SIG-M5 treated with dmso at 0.1 percent for 504 hours (cell line): ENCODE measurements around the gene DCXR.

ENCODE experiments used
- DNase-seq: peaks from one replicate; lab custom pipeline; 2025; ENCODE audit not compliant: unreplicated experiment; lab: John Stamatoyannopoulos, UW

DCXR gene

DNA sequence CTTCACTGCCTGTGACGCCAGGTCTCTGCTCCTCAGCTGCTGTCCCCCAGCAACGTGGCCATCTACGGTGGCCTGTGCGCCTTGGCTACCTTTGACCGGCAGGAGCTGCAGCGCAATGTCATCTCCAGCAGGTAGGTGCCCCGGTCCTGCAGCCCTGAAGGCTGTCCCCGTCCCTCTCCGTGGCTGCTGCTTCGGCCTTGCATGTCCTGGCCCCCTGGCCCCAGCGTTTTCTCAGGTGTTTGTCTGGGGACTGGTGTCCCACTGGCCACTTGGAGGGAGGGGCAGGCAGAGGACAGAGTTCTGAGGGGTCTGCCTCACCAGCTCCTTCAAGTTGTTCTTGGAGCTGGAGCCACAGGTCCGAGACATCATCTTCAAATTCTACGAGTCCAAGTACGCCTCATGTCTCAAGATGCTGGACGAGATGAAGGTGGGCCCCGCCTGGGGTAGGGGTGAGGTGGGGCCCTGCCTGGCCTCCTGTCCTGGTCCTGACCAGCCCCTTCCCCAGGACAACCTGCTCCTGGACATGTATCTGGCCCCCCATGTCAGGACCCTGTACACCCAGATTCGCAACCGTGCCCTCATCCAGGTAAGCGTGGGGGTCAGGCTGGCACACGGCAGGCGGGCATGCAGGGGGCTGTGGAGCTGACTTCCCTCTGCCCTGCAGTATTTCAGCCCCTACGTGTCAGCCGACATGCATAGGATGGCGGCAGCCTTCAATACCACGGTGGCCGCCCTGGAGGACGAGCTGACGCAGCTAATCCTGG, 18.6 kb upstream of the DCXR start:
- no peak for DNase-seq

DNA sequence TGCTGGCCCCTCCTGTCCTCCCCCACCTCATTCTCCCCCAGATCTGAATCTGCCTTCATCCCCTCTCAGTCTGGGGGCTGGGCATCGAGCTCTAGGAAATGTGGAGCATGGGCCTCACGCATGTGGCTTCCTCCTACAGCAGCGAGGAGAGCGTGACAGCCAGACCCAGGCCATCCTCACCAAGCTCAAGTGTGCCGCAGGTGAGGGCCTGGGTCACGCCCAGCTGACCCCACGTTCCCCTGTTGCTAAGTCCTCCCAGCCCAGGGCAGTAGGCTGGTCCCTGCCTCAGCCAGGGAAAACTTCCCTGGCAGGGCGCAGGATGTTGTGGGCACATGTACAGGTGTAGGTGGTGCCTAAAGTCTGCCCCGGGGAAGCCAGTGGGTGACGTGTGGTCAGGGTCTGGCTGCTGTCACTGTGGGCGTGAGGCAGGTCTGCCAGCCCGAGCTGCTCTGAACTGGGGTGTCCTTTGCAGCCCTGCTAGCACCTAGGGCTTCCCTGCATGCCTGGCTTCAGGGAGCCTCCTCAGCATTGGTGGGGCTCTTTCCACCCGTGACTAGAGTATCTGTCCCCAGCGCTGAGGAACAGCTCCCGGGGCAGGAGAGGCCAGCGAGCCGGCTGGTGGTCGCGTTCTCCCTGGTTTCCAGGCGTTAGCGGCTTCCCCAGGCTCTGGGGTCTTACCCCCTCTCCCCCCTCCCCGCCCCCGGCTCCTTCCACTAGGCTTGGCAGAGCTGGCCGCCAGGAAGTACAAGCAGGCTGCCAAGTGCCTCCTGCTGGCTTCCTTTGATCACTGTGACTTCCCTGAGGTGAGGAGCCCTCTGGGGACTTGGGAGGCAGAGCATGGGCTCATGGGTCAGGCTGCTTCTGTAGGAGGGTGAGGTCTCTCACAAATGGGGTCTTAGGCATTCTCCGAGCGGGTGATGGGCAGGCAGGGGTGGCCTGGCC, 17.8 kb upstream of the DCXR start:
- no peak for DNase-seq

DNA sequence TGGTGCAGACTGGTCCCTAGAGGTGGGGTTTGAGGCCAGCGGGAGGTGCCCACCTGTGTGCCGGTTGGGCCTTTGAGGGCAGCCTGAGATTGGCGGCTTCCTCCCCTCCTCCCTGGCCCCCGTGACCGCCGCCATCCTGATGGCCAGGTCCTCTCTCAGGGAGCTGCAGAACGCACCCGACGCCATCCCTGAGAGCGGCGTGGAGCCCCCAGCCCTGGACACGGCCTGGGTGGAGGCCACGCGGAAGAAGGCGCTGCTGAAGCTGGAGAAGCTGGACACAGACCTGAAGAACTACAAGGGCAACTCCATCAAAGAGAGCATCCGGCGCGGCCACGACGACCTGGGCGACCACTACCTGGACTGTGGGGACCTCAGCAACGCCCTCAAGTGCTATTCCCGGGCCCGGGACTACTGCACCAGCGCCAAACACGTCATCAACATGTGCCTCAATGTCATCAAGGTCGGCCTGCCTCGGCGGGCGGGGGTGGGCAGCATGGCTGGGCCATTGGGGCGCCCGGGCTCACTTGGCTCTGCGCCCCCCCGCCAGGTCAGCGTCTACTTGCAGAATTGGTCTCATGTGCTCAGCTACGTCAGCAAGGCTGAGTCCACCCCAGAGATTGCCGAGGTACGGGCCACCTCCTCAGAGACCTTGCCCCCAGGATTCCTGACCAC, 17.0 kb upstream of the DCXR start:
- no peak for DNase-seq

DNA sequence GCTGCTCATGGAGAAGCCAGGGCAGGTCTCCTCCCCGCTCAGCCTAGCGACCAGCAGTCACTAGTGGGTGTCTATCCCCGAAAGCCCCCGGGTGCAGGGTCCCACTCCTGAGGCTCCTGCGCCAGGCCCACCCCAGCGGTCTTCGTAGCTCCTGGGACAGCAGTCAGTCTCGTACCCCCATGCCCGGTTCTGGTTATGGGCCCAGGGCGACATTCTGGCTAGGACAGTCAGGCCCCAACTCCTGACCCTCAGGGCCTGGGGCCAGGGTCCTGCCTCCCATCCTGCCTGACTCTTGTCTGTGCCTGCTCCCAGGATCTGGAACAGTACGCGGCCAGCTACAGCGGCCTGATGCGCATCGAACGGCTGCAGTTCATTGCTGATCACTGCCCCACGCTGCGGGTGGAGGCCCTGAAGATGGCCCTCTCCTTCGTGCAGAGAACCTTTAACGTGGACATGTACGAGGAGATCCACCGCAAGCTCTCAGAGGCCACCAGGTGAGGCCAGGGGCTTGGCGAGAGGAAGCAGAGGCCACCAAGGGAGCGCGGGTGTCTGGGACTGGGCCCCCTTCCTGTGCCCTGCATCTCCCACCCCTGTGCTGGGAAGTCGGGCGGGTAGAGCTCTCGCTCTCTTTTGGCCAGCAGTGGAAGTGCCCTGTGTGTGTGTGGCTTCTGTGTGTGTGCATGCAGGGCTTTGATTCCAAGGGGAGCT, 16.2 kb upstream of the DCXR start:
- no peak for DNase-seq

DNA sequence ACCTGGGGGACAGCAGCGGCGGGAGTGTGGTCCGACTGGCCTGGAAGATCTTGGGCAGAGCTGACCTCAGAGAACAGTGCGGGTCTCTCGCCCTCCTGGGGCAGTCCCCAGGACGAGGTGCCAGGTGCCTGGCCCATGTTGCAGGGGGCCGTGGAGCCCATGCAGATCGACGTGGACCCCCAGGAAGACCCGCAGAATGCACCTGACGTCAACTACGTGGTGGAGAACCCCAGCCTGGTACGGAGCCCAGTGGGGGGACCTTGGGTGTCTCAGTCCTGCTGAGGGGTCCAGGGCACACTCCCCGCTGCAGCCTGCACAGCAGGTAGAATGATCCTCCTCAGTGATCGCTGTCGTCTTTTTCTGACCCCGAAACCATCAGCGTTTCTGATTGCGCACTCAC, 15.6 kb upstream of the DCXR start:
- DNase-seq, result no peak

DNA sequence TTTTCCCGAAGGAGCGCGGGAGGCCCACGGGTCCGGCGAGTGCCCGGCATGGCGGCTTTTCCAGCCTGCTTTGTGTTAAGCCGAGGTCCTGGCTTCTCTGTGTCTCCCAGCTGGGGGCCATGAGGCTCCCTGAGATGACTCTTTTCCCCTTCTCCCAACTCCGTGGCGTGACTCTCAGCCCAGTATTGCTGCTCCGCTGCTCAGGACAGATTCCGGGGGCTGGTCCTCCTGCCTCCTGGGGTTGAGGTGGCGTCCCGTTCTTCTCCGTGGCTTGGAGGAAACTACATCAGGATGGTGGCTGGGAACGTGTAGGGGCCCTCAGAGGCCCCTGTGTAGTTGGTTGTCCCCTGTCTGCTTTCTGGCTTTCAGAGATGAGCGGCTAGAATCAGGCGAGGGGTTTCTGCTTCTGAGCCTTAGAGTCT, 15.2 kb upstream of the DCXR start:
- no peak for DNase-seq

GRCh38 chr17:82051776-82052637, 14.5 kb upstream of the DCXR start, which contains the start of the genes GPS1 and RFNG:
GPS1 (plus strand) TSS chr17:82051898; CDS start chr17:82051932, 34 bp downstream.
RFNG (minus strand) TSS chr17:82051811; CDS start chr17:82051766, 45 bp downstream.
- DNase-seq, result peak; percentile 70

GRCh38 chr17:82050761-82051641, 13.5 kb upstream of the DCXR start:
- DNase-seq, result no peak

DNA sequence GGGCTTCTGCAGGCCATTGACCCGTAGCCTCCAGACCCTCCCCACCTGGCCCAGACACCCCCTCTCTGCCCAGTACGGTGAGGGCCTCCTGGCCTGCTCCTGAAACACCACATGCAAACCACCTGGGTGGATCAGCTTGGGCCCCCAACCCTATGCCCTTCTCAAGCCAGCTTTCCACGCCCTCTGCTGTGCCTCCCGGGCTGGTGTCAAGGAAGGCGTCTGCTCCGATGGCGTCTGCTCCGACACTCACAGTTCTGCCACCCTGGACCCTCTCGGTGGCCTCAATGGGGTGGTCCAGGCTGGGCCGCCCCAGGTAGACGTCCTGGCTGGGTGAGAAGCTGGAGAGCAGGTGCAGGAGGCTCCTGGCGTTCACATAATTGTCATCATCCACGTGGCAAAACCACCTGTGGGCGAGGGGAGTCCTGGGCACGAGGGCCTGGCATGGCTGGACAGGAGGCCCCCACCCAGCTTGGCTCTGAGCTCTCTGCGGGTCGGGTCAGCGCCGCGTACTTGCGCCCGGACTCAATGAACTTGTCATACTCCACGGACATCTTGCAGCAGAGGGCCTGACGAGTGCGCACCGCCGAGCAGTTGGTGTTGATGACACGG, 12.8 kb upstream of the DCXR start:
- no peak for DNase-seq

DNA sequence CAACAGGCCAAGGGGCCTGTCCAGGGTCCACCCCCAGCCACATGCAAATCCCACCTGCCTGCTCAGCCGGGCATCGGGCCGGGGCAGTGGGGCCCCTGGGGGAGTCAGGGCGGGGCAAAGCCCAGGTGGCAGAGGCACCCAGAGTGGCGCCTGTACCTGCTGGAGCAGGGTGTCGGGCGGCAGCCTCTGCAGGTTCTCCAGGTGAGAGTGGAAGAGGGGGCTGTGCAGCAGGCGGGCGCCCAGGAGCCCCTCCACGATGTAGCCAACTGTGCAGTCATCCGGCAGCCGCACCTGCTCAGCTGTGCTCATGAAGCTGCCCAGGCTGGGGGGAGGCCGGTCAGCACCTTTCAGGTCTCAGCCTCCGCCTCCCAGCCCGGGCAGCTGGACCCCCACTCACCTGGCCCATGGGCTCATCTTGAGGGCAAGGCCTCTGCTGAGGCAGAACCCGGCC, 12.0 kb upstream of the DCXR start:
- DNase-seq, result no peak

DNA sequence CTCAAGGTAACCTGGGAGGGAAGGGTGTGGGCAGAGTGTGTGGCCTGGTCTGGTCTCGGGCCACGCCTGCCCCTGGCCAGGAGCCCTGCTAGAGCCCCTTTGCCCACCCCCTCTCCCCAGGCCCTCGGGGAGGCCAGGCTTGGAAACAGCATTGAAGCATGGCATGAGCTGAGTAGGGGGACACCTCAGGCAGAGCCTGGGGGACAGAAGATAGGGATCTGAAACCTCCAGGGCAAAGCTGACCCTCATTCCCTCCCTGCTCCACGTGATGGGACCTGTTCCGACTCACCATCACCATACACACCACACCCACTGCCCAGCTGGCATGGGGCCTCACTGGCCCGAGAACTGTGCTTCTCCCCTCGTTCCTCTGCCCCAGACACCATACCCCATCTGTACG, 11.6 kb upstream of the DCXR start:
- no peak for DNase-seq

DNA sequence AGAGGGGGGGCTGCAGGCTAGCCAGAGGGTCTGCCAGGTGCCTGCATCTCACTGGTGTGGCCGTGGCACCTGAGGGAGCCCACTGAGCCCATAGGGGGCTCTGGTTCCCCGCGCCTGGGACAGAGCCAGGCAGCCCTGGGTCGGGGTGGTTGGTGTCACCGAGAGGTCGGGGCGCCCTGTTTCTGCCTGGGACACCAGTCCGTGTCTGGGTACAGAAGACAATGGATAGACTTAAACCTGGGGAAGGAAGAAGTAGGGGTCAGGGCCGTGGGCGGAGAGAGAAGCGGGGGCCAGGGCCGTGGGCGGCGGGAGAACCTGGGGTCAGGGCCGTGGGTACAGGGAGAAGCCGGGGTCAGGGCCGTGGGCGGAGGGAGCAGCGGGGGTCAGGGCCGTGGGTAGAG, 11.1 kb upstream of the DCXR start:
- DNase-seq, result no peak

GRCh38 chr17:82047914-82048570, 10.5 kb upstream of the DCXR start:
- no peak for DNase-seq

GRCh38 chr17:82047379-82047778, 9.9 kb upstream of the DCXR start:
- no peak for DNase-seq

DNA sequence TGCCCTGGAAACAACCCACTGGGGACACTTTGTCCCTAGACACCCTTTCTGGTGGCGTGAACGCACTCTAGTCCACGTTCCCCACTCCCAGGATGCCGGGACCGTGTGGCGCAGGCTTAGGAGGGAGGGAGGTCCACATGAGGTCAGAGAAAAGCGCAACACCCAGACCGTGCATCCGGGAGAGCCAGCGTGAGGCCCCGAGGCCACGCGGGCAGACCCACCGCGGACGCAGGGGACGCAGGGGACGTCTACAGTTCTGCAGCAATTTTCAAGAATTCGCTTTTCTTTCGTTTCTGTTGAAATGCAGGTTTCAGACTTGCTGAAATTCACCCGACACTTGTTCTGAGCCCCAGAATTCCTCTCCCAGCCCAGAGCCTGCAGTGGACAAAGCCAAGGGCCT, 9.4 kb upstream of the DCXR start:
- no peak for DNase-seq

DNA sequence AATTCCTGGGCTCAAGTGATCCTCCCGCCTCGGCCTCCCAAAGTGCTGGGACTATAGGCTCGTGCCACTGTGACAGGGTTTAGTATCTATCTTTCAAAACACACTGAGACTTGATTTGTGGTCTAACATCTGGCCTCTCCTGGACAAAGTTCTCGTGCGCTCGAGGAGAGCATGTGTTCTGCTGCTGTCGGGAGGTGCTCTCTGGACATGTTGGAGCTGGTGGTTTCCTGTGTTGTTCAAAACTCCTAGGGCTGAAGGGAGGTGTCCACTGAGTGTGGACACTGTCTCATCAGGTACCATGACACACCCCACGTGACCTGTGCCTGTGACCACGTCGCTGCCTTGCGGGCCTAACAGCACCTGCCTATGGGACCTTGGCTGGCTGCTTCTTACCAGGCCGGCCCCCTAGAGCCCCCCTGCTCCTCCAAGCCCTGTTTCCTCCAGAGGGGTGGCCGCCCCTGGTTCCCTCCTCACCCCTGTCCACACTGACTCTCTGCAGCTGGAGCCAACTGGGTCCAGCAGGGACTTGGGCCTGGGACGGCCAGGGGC, 8.5 kb upstream of the DCXR start:
- DNase-seq, result no peak

DNA sequence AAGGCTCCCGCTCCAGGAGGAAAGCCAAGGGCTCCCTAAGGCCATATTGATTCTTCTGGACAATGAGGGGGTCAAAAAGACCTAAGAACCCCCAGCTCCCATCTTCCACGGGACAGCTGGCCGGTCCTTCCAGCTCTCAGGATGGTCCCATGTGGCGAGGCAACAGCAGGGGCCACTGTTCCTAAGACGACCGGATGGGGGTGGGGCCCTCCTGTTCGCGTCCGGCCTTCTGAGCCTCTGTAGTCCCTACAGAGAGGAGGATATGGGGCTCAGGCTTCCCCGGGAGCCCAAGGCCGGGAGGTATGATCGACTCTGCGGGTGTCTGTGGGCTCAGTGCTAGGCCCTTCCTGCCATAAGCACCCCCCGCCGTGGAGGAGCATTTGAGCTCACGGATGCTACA, 6.0 kb upstream of the DCXR start:
- no peak for DNase-seq

DNA sequence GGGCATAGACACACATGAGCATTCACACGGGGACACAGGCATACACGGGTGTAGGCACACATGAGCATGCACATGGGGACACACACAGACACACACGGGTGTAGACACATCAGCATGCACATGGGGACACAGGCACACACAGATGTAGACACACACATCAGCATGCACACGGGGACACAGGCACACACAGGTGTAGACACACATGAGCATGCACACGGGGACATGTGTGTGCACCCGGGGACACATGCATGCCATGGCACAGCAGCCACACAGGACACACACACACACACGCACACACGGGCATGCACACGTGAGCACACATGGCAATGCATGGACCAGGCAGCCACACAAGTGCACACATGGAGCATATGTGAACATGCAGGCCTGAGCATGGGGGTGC, 5.2 kb upstream of the DCXR start:
- no peak for DNase-seq
